GM12878 (cell line): ENCODE data around the gene NLRP5. TPM values are rescaled to one million over a fixed set of nuclear protein-coding genes. Genes with fewer than 3 reads are reported as not detected.

Source experiments
- ATAC-seq: fragments of 200-7000 bp; cut with Tn5 transposase; 3 replicates; pipeline ENCODE4 v1.9.1; 2020; ENCODE audit warnings: mild to moderate bottlenecking, moderate library complexity
- BruUV-seq: library from RNA; stranded (reverse); fragments of 400-500 nt; replicated peaks from 2 replicates; lab custom pipeline; 2021; lab: Mats Ljungman, UMichigan
- CTCF ChIA-PET: fragments of 300-600 bp; sonication (Branson Sonifier 250); formaldehyde crosslinking; extraction: SDS; loops from one replicate; lab custom pipeline; 2021; ENCODE audit warnings: inconsistent platforms; lab: Yijun Ruan, JAX
- POLR2A ChIA-PET: fragments of 350-600 bp; formaldehyde crosslinking; extraction: SDS; loops from one replicate; lab custom pipeline; 2021; ENCODE audit warnings: inconsistent platforms; lab: Charles Lee
- RAD21 ChIA-PET: fragments of 300-600 bp; sonication (Branson Sonifier 250); formaldehyde crosslinking; loops from one replicate; lab custom pipeline; 2023; ENCODE audit warnings: antibody characterized with exemption; ENCODE audit not compliant: unreplicated experiment; lab: Charles Lee
- SMC1A ChIA-PET: fragments of 300-600 bp; sonication (Branson Sonifier 250); formaldehyde crosslinking; loops from one replicate; lab custom pipeline; 2023; ENCODE audit not compliant: unreplicated experiment, uncharacterized antibody; lab: Charles Lee
- DNase-seq: peaks from one replicate; pipeline ENCODE4 v3.0.0-alpha.2; 2011; ENCODE audit warnings: low read depth, low spot score
- FAIRE-seq: peaks from 3 replicates; lab custom pipeline; 2011; peaks lifted over from hg19 to GRCh38; lab: Jason Lieb, UNC
- H2AFZ ChIP-seq: 2 replicates; pipeline ENCODE4 v1.6.0; 2011; ENCODE audit warnings: low read depth, low read length, control low read depth; ENCODE audit not compliant: control insufficient read depth
- H3K27ac ChIP-seq: 2 replicates; pipeline ENCODE4 v1.5.1; 2011; ENCODE audit warnings: control low read depth; ENCODE audit not compliant: control insufficient read depth, insufficient read depth
- H3K27me3 ChIP-seq, 2 experiments: replicated peaks in 1 of 2; 2 replicates each; pipeline versions ENCODE4 v1.6.0 to v1.6.1; 2011; ENCODE audit warnings: low read length in 1 of 2; ENCODE audit not compliant: control insufficient read depth in 2 of 2, insufficient read depth in 2 of 2
- H3K36me3 ChIP-seq, 2 experiments: 2 replicates each; pipeline ENCODE4 v1.5.1; 2011; ENCODE audit warnings: low read length in 1 of 2; ENCODE audit not compliant: control insufficient read depth in 2 of 2, insufficient read depth in 2 of 2
- H3K4me1 ChIP-seq: 2 replicates; pipeline ENCODE4 v1.6.1; 2011; ENCODE audit warnings: mild to moderate bottlenecking, low read length, moderate library complexity, mixed read lengths; ENCODE audit not compliant: control insufficient read depth, insufficient read depth
- H3K4me2 ChIP-seq: 2 replicates; pipeline ENCODE4 v1.6.0; 2011; ENCODE audit warnings: control low read depth; ENCODE audit not compliant: control insufficient read depth, insufficient read depth
- H3K4me3 ChIP-seq: fragments of 200-600 bp; sonication (generic); 2 replicates; pipeline ENCODE4 v1.5.1; 2016
- H3K79me2 ChIP-seq: 2 replicates; pipeline ENCODE4 v1.6.0; 2011; ENCODE audit warnings: low read length; ENCODE audit not compliant: control insufficient read depth, insufficient read depth
- H3K9ac ChIP-seq: 2 replicates; pipeline ENCODE4 v1.8.0; 2011; ENCODE audit warnings: low read length, control low read depth, mixed read lengths; ENCODE audit not compliant: control insufficient read depth, insufficient read depth
- H3K9me3 ChIP-seq: replicated peaks from 3 replicates; pipeline ENCODE4 v1.5.1; 2011; ENCODE audit warnings: mild to moderate bottlenecking, low read length; ENCODE audit not compliant: control insufficient read depth, insufficient read depth
- H4K20me1 ChIP-seq: 2 replicates; pipeline ENCODE4 v1.6.0; 2011; ENCODE audit not compliant: control insufficient read depth, insufficient read depth
- BACH1 ChIP-seq: fragments of 450-650 bp; IDR thresholded peaks from 2 replicates; pipeline ENCODE4 v1.6.1; 2017; ENCODE audit warnings: mild to moderate bottlenecking, borderline replicate concordance
- BHLHE40 ChIP-seq, 2 experiments: fragments of 450-650 bp in 1 of 2; IDR thresholded peaks; 2 replicates each; pipeline ENCODE4 v1.6.1; 2011 to 2017; ENCODE audit warnings: low read depth in 2 of 2, borderline replicate concordance in 1 of 2, improper control_type of control experiment in 1 of 2, low read length in 1 of 2, mild to moderate bottlenecking in 1 of 2
- EP300 ChIP-seq, 2 experiments: fragments of 150-350 bp in 1 of 2; IDR thresholded peaks; 2 replicates each; pipeline ENCODE4 v1.6.1; 2011 to 2012; ENCODE audit warnings: low read depth in 2 of 2, low read length in 2 of 2, borderline replicate concordance in 1 of 2, improper control_type of control experiment in 1 of 2, inconsistent platforms in 1 of 2; ENCODE audit not compliant: control insufficient read depth in 1 of 2
- GABPA ChIP-seq: IDR thresholded peaks from 2 replicates; pipeline ENCODE4 v1.6.1; 2014; ENCODE audit warnings: antibody characterized with exemption, low read depth, mild to moderate bottlenecking, inconsistent platforms
- MEF2B ChIP-seq: fragments of 450-650 bp; IDR thresholded peaks from 2 replicates; pipeline ENCODE4 v1.6.1; 2018; ENCODE audit warnings: mild to moderate bottlenecking, moderate library complexity; ENCODE audit not compliant: partially characterized antibody, poor library complexity, severe bottlenecking
- MTA2 ChIP-seq: fragments of 450-650 bp; IDR thresholded peaks from 2 replicates; pipeline ENCODE4 v1.6.1; 2016; ENCODE audit warnings: low read depth, mild to moderate bottlenecking, moderate library complexity
- PBX3 ChIP-seq: IDR thresholded peaks from 2 replicates; pipeline ENCODE4 v1.6.1; 2011; ENCODE audit warnings: mild to moderate bottlenecking, low read depth, low read length, moderate library complexity; ENCODE audit not compliant: insufficient replicate concordance
- PKNOX1 ChIP-seq: fragments of 450-650 bp; IDR thresholded peaks from 2 replicates; pipeline ENCODE4 v1.6.1; 2016; ENCODE audit warnings: mild to moderate bottlenecking
- POLR2A ChIP-seq: IDR thresholded peaks from 2 replicates; pipeline ENCODE4 v1.6.1; 2011; ENCODE audit warnings: low read depth, mild to moderate bottlenecking, low read length
- RELA ChIP-seq: fragments of 450-650 bp; IDR thresholded peaks from 2 replicates; pipeline ENCODE4 v1.8.0; 2014; ENCODE audit warnings: borderline replicate concordance; ENCODE audit not compliant: partially characterized antibody
- SMC3 ChIP-seq: IDR thresholded peaks from 2 replicates; pipeline ENCODE4 v1.6.1; 2011; ENCODE audit warnings: low read length, improper control_type of control experiment, borderline replicate concordance
- STAT1 ChIP-seq: fragments of 450-650 bp; conservative IDR thresholded peaks from 2 replicates; pipeline ENCODE4 v1.6.1; 2014; ENCODE audit warnings: antibody characterized with exemption, mild to moderate bottlenecking
- TBL1XR1 ChIP-seq: IDR thresholded peaks from 2 replicates; pipeline ENCODE4 v1.6.1; 2012; ENCODE audit warnings: low read depth, low read length, improper control_type of control experiment
- ZBTB40 ChIP-seq: fragments of 450-650 bp; IDR thresholded peaks from 2 replicates; pipeline ENCODE4 v1.6.1; 2016; ENCODE audit warnings: mild to moderate bottlenecking, moderate library complexity, borderline replicate concordance
- ZNF24 ChIP-seq: fragments of 450-650 bp; IDR thresholded peaks from 2 replicates; pipeline ENCODE4 v1.6.1; 2017; ENCODE audit warnings: antibody characterized with exemption, mild to moderate bottlenecking
- WGBS: methylation state at CpG from one replicate; pipeline ENCODE4 v1.1.6; 2016; ENCODE audit warnings: low lambda C conversion rate; ENCODE audit not compliant: insufficient replicate concordance, insufficient coverage; ENCODE audit errors: missing lambda C conversion rate; 5-methylcytosine and 5-hydroxymethylcytosine counted together
- in situ Hi-C: fragments of 300-500 bp; cut with MboI; formaldehyde crosslinking; loops from 9 replicates; pipeline ENCODE4 v1.14.3; 2018; ENCODE audit warnings: mixed read lengths
- intact Hi-C: fragments of 100-400 bp; cut with micrococcal nuclease; formaldehyde crosslinking; loops from one replicate; pipeline ENCODE4 v1.14.2; 2022; ENCODE audit not compliant: unreplicated experiment
- polyA plus RNA-seq, 11 experiments: library from polyadenylated mRNA; depleted of rRNA in 4 of 11; unstranded in 6 of 11; stranded (reverse) in 5 of 11; fragments of >200 nt; fragmentation: Nextera tagmentation in 4 of 11; fragmentation: Illumina TruSeq in 1 of 11; extraction: Ambion mirVana in 4 of 11; extraction: Trizol in 1 of 11; gene quantifications; 1 replicate in 1 of 11; 2 replicates in 10 of 11; pipeline versions ENCODE4 v1.2.1 to v1.2.3, GENCODE V29; 2011 to 2016; ENCODE audit warnings: inconsistent platforms in 2 of 11, missing spikeins in 2 of 11, low read depth in 1 of 11
- total RNA-seq, 4 experiments: library from RNA; depleted of rRNA in 3 of 4; stranded (reverse); fragments of >200 nt in 3 of 4; fragmentation: Illumina TruSeq in 1 of 4; extraction: Trizol in 1 of 4; gene quantifications; 2 replicates each; pipeline versions ENCODE4 v1.2.1 to v1.2.3, GENCODE V29; 2013 to 2021

NLRP5 gene
- total and polyA plus RNA-seq, 10 of the 15 experiments (the other 5 are each of a cell fraction or from before 2014, with no cell fraction given) = 0.01 TPM; not detected in 9

GRCh38 chr19:56080669-56081401, 94.3 kb downstream of the NLRP5 start:
- ChIA-PET POLR2A (no interaction called here), SMC1A (interaction anchor here (1.0 to 3.3 kb wide), 8 partner anchors 10 to 253 kb away, joined by 3 to 16 read pairs (median 6); no protein-coding TSS in a partner anchor), CTCF (interaction anchor here (0.7 to 7.9 kb wide), 20 partner anchors 9 to 448 kb away, joined by 3 to 55 read pairs (median 6); partner anchors contain the start of genes EDDM13 and ZSCAN5A), RAD21 (interaction anchor here (0.6 to 3.5 kb wide), 11 partner anchors 9 to 268 kb away, joined by 3 to 17 read pairs (median 4); partner anchors contain the start of gene ZNF444)
- WGBS = 3% methylated on average over 35 of the region's 36 CpGs
- in situ Hi-C loops (loop anchor here (5.0 kb wide), 1 partner anchor 236 kb away; no protein-coding TSS in a partner anchor), intact Hi-C loops (loop anchor here (1.0 kb wide), 2 partner anchors 91 to 233 kb away; partner anchors contain the start of gene ZSCAN5A)
- peak overlapping the region; percentile 96 for H3K4me2 ChIP-seq
- no peaks in the 10 kb centered on the region for H4K20me1 ChIP-seq
- peak overlapping the region; percentile 61; the same call in 1 of the 2 replicates for H3K4me3 ChIP-seq
- FAIRE-seq = peak; percentile 54
- H3K4me1 ChIP-seq = peaks cover 5% of the 10 kb centered on the region; the same call in 1 of the 2 replicates
- no peaks in the 10 kb centered on the region for H3K79me2 ChIP-seq
- H3K9me3 ChIP-seq = no peaks in the 10 kb centered on the region; the same call in 2 of the 3 replicates
- peak overlapping the region; percentile 53; the same call in 1 of the 2 replicates for H3K9ac ChIP-seq
- BruUV-seq = no TSS peak
- H3K36me3 ChIP-seq = peaks cover 0 to 1% of the 10 kb centered on the region in 2 experiments; a peak in 1 of 4 replicates
- peak overlapping the region; percentile 80 for H2AFZ ChIP-seq
- DNase-seq = peak; percentile 38
- ATAC-seq = peak; percentile 89
- peak overlapping the region; percentile 3; the same call in 1 of the 2 replicates for H3K27ac ChIP-seq
- no peaks in the 10 kb centered on the region for H3K27me3 ChIP-seq
- TF ChIP-seq MTA2 (peak; percentile 33; the same call in 1 of the 2 replicates), BHLHE40 (IDR thresholded peaks at IDR 0.05; ENCODE audit: borderline replicate concordance in 1 of 2, low read depth in 2 of 2, low read length in 1 of 2) (peak in 1 of 2 experiments; percentile 39; a peak in 2 of 4 replicates), BACH1 (0 out of 2 replicates have a peak, but pooled peaks have one; percentile 40), ZNF24 (peak; percentile 17; the same call in 1 of the 2 replicates), PKNOX1 (peak; percentile 53), STAT1 (no peak), MEF2B (peak; percentile 83), GABPA (no peak), RELA (peak; percentile 59), TBL1XR1 (peak; percentile 55; the same call in 1 of the 2 replicates), SMC3 (peak; percentile 68), PBX3 (peak; percentile 67), EP300 (IDR thresholded peaks at IDR 0.05; ENCODE audit: borderline replicate concordance in 1 of 2, control insufficient read depth in 1 of 2, low read depth in 2 of 2, low read length in 2 of 2) (peak; percentile 57 to 58; a peak in 1 of 4 replicates), POLR2A (peak; percentile 62; the same call in 1 of the 2 replicates), ZBTB40 (no peak)
